ENCODE results near the gene REG4.
"Not testable (repeated sequence)": the region's sequence is repeated elsewhere in the genome, so short reads cannot be mapped to it uniquely, and the experiment has no call there.

The REG4 gene

GRCh38 chr1:119805746-119806145 is 5.5 kb downstream of the REG4 start:
- DNase-seq = no peak

- no peak for DNase-seq
Observed at GRCh38 chr1:119805247-119805646, 6.0 kb downstream of the REG4 start.

GRCh38 chr1:119799599-119800177 is 11.6 kb downstream of the REG4 start:
- DNase-seq = no peak

GRCh38 chr1:119799003-119799402 is 12.3 kb downstream of the REG4 start:
- peak in 1 of 2 donors; percentile 10 for DNase-seq

GRCh38 chr1:119797606-119798005 is 13.7 kb downstream of the REG4 start:
- no peak for DNase-seq

GRCh38 chr1:119797162-119797561 is 14.1 kb downstream of the REG4 start:
- no peak for DNase-seq

GRCh38 chr1:119795261-119796200 is 15.7 kb downstream of the REG4 start:
- DNase-seq = no peak

- DNase-seq = no peak
Observed at GRCh38 chr1:119794876-119795240, 16.4 kb downstream of the REG4 start.

- DNase-seq = no peak
Observed at GRCh38 chr1:119794230-119794875, 16.9 kb downstream of the REG4 start.

GRCh38 chr1:119791377-119791776 is 19.9 kb downstream of the REG4 start:
- DNase-seq = no peak

- DNase-seq = no peak
Observed at GRCh38 chr1:119790451-119791198, 20.6 kb downstream of the REG4 start.

GRCh38 chr1:119787776-119788175 is 23.5 kb downstream of the REG4 start:
- DNase-seq = no peak

GRCh38 chr1:119786473-119787050 is 24.7 kb downstream of the REG4 start:
- DNase-seq = not testable (repeated sequence)

GRCh38 chr1:119786046-119786445 is 25.2 kb downstream of the REG4 start:
- not testable (repeated sequence) for DNase-seq

- DNase-seq = no peak
Observed at GRCh38 chr1:119784191-119784781, 27.0 kb downstream of the REG4 start.

GRCh38 chr1:119783354-119784185 is 27.7 kb downstream of the REG4 start:
- DNase-seq = no peak

- DNase-seq = no peak
Observed at GRCh38 chr1:119782631-119783325, 28.5 kb downstream of the REG4 start.

- no peak for DNase-seq
Observed at GRCh38 chr1:119781434-119782210, 29.6 kb downstream of the REG4 start.

- DNase-seq = no peak
Observed at GRCh38 chr1:119779869-119780356, 31.3 kb downstream of the REG4 start.

Measured in CD4-positive, alpha-beta T cell treated with Interferon alpha-2 for 1 hour (primary cell).